Fibroblast of pulmonary artery (primary cell): ENCODE measurements around the gene RGL1.

Source experiments
- DNase-seq: peaks from one replicate; pipeline ENCODE4 v3.0.0-alpha.2; 2010; ENCODE audit warnings: low read depth
- H3K4me3 ChIP-seq: replicated peaks from 2 replicates; pipeline ENCODE4 v1.5.1; 2011; ENCODE audit warnings: low read depth, mild to moderate bottlenecking, control low read depth, low read length, moderate library complexity
- CTCF ChIP-seq: IDR thresholded peaks from 2 replicates; pipeline ENCODE4 v1.5.1; 2011; ENCODE audit warnings: mild to moderate bottlenecking, control low read depth, low read length, inconsistent platforms; ENCODE audit errors: missing control alignments

RGL1 gene

GRCh38 chr1:183801649-183802048, 3.3 kb upstream of the RGL1 start:
- no peak overlapping the region for H3K4me3 ChIP-seq
- DNase-seq, result no peak
- no peak for TF ChIP-seq CTCF

GRCh38 chr1:183804387-183804786, 533 bp upstream of the RGL1 start:
- peak overlapping the region; percentile 70 for H3K4me3 ChIP-seq
- TF ChIP-seq CTCF, result no peak
- no peak for DNase-seq

- no peak for TF ChIP-seq CTCF
- H3K4me3 ChIP-seq, result peak overlapping the region; percentile 70
- DNase-seq, result peak; percentile 47
Measured at GRCh38 chr1:183806125-183806524, 1.2 kb downstream of the RGL1 start.

GRCh38 chr1:183806675-183807074, 1.8 kb downstream of the RGL1 start:
- H3K4me3 ChIP-seq, result peak overlapping the region; percentile 70
- TF ChIP-seq CTCF, result no peak
- no peak for DNase-seq

GRCh38 chr1:183807549-183808168, 2.7 kb downstream of the RGL1 start:
- peak; percentile 26 for DNase-seq
- no peak for TF ChIP-seq CTCF
- H3K4me3 ChIP-seq, result peak overlapping the region; percentile 70

- H3K4me3 ChIP-seq, result peak overlapping the region; percentile 13
- no peak for DNase-seq
- no peak for TF ChIP-seq CTCF
Measured at GRCh38 chr1:183808296-183809027, 3.5 kb downstream of the RGL1 start.
